AG04449 (cell line): ENCODE measurements around the gene MOGAT1.

ENCODE experiments used
- CTCF ChIA-PET: fragments of 350-600 bp; formaldehyde crosslinking; extraction: SDS; loops from one replicate; lab custom pipeline; 2021; ENCODE audit warnings: antibody characterized with exemption; lab: Yijun Ruan, JAX
- POLR2A ChIA-PET: fragments of 400-600, 350-600 bp; formaldehyde crosslinking; extraction: SDS; loops from one replicate; lab custom pipeline; 2020; ENCODE audit warnings: antibody characterized with exemption, inconsistent platforms; lab: Yijun Ruan, JAX
- DNase-seq: peaks from one replicate; pipeline ENCODE4 v3.0.0-alpha.2; 2010; ENCODE audit warnings: low read depth, low spot score
- H3K4me3 ChIP-seq: 2 replicates; pipeline ENCODE4 v1.5.1; 2011; ENCODE audit warnings: low read depth, mild to moderate bottlenecking, control low read depth, low read length
- CTCF ChIP-seq: IDR thresholded peaks from one replicate; pipeline ENCODE4 v1.5.1; 2011; ENCODE audit warnings: mild to moderate bottlenecking, moderate library complexity, low read length, control low read depth, inconsistent platforms; ENCODE audit not compliant: insufficient read depth; ENCODE audit errors: missing control alignments

MOGAT1 gene

GRCh38 chr2:222709191-222709891, 37.9 kb downstream of the MOGAT1 start:
- POLR2A ChIA-PET, result interaction anchor here (0.5 to 1.0 kb wide), 4 partner anchors 20 to 203 kb away, joined by 3 to 7 read pairs (median 4); partner anchors contain the start of gene FARSB
- DNase-seq, result peak; percentile 95
- H3K4me3 ChIP-seq, result peak overlapping the region; percentile 44

GRCh38 chr2:222710736-222711135, 39.3 kb downstream of the MOGAT1 start:
- no peak for DNase-seq
- H3K4me3 ChIP-seq, result no peak overlapping the region
- POLR2A ChIA-PET, result no interaction called here
- CTCF ChIA-PET, result interaction anchor here (1.3 to 8.2 kb wide), 6 partner anchors 14 to 228 kb away, joined by 3 to 134 read pairs (median 10); partner anchors contain the start of gene ACSL3
- TF ChIP-seq CTCF, result no peak

More at GRCh38 chr2:222709191-222709891, 37.9 kb downstream of the MOGAT1 start:
- TF ChIP-seq CTCF, result no peak
- CTCF ChIA-PET, result interaction anchor here (0.7 to 8.2 kb wide), 29 partner anchors 8 to 1091 kb away, joined by 3 to 156 read pairs (median 5); partner anchors contain the start of gene ACSL3

GRCh38 chr2:222711315-222711940, 40.0 kb downstream of the MOGAT1 start:
- no peak for DNase-seq
- TF ChIP-seq CTCF, result no peak
- ChIA-PET POLR2A (no interaction called here), CTCF (interaction anchor here (1.3 to 3.1 kb wide), 3 partner anchors 17 to 227 kb away, joined by 3 to 11 read pairs (median 9); no protein-coding TSS in a partner anchor)
- no peak overlapping the region for H3K4me3 ChIP-seq

- no peak for DNase-seq
- TF ChIP-seq CTCF, result no peak
- ChIA-PET POLR2A (no interaction called here), CTCF (interaction anchor here (1.0 to 1.7 kb wide), 3 partner anchors 17 to 203 kb away, joined by 3 read pairs; no protein-coding TSS in a partner anchor)
- H3K4me3 ChIP-seq, result no peak overlapping the region
Observed at GRCh38 chr2:222713002-222713401, 41.5 kb downstream of the MOGAT1 start.

GRCh38 chr2:222714361-222715241, 43.1 kb downstream of the MOGAT1 start:
- no peak overlapping the region for H3K4me3 ChIP-seq
- ChIA-PET CTCF (interaction anchor here (1.3 to 1.7 kb wide), 3 partner anchors 9 to 225 kb away, joined by 3 to 4 read pairs (median 4); no protein-coding TSS in a partner anchor), POLR2A (no interaction called here)
- no peak for TF ChIP-seq CTCF
- DNase-seq, result no peak
